Measurements from ENCODE around the gene MYLK.
"Not testable (repeated sequence)": the region's sequence is repeated elsewhere in the genome, so short reads cannot be mapped to it uniquely, and the experiment has no call there.

MYLK gene

DNA sequence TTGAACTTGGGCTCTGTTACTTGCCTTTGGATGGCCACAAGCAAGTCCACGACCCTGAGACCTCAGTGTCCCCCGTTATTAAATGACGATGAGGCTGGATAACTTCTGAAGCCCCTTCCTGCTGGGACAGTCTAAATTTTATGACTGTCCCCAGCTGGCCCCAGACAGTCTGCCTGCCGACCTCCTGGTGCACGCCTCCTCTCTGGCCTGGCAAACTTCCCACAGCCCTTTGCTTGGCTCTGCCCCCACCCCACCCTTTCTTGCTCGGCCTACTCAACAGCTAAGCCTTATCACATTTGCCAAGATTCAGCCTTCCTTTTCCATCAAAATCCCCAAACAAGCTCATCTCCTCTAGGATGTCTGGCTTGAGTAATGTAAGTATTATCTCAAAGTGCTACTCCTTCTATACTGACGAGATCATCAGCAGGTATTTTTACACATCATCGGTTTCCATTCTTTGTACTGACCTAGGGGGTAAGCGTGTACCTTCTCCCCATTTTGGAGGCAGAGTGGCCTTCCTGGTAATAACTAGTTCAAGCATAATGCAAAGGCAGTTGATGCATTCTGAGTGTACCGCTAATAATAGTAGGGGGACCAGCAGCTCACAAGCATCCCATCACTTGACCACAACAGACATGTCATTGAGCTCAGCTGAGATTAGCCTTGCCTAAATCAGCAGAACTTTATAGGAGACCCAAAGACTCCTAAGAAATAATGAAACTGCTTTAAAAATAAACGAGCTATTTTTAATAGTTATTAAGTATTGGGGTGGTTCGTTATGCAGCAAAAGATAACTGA lies 178.4 kb downstream of the MYLK start:
- no peak for DNase-seq (ENCODE audit: extremely low read depth in 1 of 2, low read depth in 1 of 2)

DNA sequence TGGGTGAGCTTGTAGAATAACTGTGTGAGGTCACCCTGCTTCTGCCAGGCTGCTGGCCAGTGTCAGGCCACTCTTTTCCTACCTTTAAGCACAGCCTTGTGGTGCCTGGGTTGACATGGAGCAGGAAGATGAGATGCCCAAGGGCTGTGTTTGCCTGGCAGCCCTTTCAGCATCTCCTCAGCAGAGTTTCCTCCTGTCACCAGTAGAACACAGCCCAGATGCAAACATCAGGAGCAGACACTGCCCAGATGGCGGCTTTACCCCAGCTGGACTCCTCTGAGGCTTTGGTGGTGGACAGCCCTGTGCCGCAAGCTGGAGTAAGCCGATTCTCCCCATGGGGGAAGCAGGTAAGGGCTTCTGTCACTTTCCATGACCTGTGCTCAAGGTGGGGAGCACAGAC lies 180.5 kb downstream of the MYLK start:
- DNase-seq (ENCODE audit: extremely low read depth in 1 of 2, low read depth in 1 of 2): not testable (repeated sequence)

DNA sequence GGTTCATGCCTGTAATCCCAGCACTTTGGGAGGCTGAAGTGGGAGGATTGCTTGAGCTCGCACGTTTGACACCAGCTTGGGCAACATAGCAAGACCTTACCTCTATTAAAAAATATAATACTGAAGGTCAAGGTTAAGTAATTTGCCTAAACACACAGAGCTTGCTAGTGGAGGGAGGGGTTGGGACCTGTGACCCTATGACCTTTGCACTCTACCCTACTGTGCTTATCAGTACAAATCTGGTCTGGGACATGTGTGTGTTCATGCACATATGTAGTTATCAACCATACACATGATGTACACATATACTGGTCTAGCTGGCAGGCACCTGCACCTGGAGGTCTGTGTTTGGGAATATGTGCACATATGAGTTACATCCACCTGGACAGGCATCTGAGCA lies 181.4 kb downstream of the MYLK start:
- no peak for DNase-seq (ENCODE audit: extremely low read depth in 1 of 2, low read depth in 1 of 2)

DNA sequence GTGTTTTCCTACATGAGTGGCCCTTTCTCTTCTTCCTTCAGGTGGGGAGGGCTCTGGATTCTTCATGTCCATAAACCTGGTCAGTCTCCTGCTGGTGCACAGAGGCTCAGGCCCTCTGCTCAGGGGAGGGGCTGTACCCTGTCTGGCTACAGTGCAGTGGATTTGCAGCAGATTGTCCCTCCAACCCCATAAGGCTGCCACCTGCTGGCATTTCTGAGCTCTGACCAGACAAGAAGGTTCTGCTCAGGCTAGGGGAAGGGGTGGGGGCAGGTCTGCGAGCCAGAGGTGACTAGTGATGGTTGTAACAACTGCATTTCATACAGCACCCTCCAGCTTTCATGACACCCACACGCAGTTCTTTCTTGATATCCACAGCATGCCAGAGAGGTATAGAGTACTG lies 182.1 kb downstream of the MYLK start:
- not testable (repeated sequence) for DNase-seq (ENCODE audit: extremely low read depth in 1 of 2, low read depth in 1 of 2)

DNA sequence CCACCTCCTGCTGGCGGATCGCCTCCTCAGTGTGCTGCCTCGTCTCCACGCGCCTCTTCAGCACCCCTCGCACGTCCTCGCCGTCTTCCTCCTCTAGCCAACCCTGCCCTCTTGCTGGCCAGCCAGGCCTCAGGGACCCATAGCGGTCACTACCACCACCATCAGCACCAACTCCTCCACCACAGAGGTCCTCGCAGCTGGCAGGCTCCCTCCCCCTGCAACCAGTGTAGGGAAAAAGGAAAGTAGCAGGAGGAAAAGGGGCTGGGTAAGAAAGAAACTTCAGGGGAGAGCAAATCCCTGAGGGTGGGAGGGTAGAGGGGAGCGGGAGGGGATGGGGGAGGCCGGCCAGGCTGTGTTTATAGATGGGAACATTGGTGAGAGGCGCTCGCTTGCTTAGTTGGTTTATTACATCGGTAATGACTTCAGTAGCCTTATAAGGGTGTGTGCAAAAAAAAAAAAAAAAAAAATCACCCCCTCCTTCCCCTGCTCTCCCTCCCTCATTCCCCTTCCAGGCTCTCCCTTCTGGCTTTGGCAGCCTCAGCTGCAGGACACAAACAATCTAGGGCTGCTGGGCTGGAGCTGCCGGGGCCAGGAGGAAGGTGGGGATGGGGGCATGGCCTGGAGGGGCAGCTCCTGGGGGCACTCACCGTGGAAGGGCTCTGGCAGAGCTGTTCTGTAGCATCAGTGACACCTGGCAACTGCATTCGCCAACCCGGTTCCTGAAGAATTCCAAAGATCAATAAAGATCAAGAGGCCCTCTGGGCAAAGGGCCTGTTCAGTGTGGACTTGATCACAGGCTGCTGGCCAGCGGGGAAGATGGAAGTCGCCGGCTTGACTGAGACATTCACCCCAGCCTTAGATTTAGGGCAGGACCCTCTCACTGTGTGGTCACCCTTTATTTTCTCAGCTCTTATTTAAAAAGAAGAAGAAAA lies 183.1 kb downstream of the MYLK start:
- DNase-seq (ENCODE audit: extremely low read depth in 1 of 2, low read depth in 1 of 2): no peak

DNA sequence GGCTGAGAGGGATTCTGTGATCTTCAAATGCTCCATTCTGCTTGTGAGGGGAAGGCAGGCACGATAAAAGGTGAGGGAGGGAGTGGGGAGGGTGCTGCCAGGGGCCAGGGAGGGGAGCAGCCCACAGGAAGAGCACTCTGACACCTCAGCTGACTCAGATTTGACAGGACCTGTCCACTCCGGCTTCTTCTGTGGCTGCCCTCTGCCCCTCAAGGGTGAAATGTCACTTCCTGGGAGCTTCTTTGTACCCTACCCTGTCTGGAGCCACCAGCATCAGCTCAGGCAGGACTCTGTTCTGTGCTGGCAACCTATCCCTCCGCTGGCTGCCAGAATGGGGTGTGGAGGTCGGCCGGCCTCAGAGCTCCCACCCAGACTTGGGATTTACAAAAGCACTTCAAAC lies 185.3 kb downstream of the MYLK start:
- DNase-seq (ENCODE audit: extremely low read depth in 1 of 2, low read depth in 1 of 2): no peak

DNA sequence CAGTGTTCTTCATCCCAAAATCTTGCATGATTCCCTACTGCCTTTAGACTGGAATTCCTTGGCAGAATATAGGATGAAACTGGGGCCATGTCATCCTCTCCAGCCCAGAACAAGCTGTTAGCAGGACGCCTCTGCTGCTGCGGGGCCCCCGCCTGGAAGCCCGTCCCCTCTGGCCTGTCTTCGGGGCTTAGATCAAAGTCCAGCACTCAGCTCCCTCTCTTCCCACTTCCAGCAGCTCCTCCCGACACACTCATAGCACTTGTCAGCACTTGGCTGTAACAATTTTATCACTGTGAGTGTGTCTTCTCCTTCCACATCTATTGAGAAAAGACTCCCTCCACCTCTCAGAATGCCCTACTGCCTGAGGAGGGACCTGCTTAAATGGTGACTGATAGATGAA lies 187.3 kb downstream of the MYLK start:
- no peak for DNase-seq (ENCODE audit: extremely low read depth in 1 of 2, low read depth in 1 of 2)

DNA sequence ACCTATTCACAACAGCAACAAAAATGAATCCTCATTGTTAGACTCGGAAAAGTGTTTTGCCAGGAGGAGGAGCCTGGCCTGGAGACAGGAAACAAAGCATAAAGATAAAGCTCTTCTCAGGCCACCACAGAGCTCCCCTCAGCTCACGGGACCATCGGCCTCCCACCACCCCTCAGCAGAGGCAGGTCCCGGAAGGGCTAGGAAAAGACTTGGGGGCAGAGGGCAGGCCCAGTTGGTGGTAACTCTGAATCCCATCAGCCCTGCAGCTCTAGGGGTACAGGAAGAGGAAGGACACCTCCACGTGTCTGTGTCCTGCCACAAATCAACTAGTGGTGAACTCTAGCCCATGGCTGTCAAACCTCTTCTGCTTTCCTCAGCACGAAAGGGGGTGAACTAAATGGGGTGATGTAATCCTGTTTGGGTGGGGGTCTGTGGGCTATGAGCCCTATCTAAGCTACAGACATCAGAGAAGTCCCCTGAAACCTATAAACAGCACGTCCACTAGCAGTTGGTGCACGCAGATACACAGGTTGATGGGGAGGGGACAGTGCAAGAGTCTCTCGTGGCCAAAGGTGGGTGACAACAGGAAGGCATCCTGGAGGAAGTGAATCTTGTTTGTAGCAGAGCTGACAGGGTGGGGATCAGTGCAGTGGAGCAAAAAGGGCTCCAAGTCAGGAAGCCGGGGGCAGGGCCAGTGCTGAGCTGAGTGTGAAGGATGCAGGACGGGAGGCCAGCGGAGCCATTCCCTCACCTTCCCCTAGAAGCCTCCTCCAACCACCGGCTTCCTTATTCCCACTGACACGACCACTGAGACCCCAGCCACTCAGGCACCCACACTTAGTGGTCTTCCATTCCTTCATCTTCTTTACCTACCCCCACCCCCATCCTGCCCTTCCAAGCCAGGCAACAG lies 188.1 kb downstream of the MYLK start:
- no peak for DNase-seq (ENCODE audit: extremely low read depth in 1 of 2, low read depth in 1 of 2)

DNA sequence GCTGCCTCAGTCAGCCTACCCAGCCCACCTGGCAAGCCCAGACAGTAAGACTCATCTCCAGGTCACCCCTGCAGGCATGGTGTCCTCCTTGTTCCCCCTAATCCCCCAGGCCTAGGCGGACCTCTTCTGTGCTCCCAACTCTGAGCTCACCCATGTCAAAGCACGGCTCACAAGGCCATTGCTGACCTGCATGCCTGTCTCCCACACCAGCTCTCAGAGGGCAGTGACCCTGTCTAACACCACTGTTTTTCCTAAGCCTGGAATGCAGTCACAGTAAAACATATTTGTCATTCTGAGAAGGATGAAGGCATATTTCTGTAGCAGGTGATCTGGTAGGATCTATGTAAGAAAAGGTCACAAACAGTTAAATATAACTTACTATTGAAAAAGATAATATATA lies 189.0 kb downstream of the MYLK start:
- DNase-seq (ENCODE audit: extremely low read depth in 1 of 2, low read depth in 1 of 2): no peak

DNA sequence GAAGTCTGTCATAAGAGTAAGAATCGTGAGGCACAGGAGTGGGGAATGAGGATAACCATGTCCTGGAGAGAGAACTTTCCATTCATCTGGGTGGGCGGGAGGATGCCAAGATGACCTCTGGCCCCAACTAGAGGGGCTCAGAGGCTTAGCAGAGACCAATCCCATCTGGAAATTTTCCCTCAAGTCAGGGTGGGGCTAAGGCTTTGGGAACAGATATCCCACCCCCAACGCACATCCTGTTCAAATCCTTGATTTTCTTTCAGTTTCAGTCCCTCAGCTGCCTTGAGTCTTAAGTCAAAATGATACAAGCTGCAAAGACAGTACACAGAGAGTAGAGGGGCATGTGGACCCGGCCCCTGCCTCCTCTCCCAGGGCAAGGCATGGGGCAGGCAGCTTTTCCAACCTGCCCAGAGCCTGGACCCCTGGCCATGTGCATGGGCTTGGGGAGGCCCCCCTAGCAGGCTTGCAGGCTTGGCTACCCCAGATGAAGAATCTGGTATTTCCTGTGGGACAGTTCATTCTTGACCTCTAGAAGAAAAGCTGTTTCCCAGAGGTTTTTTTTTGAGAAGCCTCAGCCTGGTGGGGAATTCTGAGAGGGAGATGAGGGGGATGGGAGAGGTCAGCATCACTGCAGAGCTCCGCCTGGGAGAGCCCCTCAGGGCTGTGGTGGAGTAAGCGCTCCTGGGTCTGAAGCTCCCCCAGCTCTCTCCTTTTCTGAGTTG lies 189.6 kb downstream of the MYLK start:
- no peak for DNase-seq (ENCODE audit: extremely low read depth in 1 of 2, low read depth in 1 of 2)

DNA sequence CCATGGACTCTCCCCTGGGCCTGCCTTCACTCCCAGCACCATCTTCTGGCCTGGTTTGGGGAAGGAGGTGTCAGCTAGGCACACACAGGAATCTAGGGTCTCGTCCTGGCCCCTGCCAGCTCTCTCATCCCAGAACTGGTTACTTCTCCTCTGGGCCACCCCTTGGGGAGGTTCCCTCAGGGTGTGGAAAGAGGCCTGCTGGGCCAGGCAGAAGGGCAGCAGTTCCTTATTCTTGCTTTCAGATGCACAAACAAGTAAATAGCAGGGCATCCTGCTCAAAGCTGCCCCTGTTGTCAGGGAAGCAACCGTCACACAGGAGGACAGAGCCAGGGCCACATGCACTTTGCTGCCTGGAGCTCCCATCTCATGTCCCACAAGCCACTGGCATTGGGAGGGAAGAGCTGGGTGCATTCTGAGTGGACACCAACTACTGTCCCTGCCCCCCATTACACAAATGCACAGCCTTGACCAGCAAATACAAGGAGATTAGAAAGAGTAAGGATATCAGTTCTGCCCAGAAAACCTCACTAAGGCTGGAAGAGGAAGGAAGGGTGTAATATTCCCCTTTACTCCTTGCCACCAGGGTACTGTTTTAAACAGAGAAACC lies 190.4 kb downstream of the MYLK start:
- DNase-seq (ENCODE audit: extremely low read depth in 1 of 2, low read depth in 1 of 2): no peak

DNA sequence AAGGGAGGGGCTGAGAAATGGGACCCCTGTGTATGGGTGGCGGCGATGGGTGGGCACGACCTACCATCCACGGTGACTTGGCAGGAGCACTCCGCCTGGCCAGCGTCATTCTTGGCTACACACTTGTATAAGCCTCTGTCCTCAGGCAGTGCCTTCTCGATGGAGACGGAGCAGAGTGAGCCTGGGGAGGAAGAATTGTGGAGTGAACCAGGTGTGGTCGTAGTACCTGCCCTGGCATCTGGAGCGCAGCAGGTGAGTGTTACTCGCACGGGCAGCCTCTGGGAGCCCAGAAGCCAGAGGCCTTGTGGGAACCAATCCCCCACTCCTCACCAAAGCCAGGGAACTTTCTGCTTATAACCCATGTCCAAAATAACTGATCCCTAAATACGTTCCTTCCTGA lies 191.5 kb downstream of the MYLK start:
- DNase-seq (ENCODE audit: extremely low read depth in 1 of 2, low read depth in 1 of 2): no peak

DNA sequence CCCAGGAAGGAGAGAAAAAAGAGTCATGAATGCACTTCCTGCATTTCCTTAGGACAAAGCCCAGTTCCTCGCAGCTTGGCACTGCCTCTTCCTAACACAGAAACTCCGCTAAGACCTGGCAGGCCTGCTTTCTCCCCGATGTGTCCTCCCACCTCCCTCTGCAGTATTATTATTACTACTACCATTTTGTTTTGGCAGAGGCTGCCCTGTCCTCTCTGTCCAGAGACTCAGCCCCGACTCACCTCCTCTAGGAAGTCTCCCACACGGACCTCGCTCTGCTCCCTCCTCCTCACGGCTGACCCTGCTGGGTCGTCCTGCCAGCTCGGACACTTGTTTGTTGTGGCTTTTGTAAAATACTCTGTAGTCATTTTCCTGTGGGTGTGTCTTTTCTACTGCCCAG lies 192.1 kb downstream of the MYLK start:
- DNase-seq (ENCODE audit: extremely low read depth in 1 of 2, low read depth in 1 of 2): no peak

DNA sequence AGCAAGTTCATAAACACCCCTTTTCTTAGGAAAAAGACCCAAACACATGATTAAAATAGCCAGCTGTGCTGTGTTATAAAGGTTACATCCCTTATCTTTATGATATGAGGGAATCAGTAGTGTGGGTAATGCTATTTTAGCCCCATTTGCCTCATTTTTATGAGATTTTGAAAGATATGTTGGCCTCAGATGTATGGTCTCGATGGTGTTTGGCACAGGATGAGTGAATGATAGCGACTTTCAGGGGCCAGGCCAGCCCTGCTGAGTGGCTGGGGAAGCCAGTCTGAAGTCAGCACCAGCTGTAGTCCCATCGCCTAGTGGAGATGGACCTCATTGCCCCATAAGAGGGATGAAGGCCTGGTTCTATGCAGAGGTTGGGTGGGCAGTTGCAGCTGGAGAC lies 194.3 kb downstream of the MYLK start:
- no peak for DNase-seq (ENCODE audit: extremely low read depth in 1 of 2, low read depth in 1 of 2)

DNA sequence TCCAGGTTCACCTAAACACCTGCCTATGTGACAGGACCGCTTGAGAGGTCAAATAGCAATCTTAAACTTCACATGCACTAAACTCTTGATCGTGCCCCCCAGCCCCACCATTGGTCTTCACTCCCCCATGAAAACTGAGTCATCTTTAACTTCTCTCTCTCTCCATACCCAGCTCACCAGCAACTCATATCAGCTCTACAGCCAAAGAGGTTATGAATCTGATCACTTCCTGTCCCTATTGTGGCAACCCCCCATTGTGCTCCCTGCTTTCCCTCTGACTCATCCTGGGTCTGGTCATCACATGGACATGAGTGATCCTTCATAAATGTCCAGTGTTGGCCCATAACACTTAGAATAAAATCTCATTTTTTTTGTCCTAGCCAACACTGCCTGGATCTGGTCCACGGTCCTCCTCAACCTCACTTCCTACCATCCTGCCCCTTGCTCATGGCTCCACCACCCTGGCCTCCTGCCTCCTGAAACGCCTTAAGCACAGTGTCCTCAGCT lies 195.8 kb downstream of the MYLK start:
- DNase-seq (ENCODE audit: extremely low read depth in 1 of 2, low read depth in 1 of 2): no peak

DNA sequence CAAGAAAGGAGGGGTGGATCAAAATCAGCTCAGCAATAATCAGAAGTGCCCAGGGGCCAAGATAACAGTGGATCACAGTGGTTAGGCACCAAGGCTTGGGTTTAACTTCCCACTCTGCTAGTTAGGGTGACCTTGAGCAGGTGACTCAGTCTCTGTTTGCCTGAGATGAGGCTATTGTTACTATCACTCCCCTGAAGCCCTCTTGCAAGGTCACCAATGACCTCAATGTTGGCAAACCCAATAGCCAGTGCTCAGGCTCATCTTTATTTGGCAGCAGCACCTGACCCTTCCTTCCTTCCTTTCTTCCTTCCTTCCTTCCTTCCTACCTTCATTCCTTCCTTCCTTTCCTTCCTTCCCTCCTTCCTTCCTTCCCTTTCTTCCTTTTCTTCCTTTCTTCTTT lies 196.8 kb downstream of the MYLK start:
- DNase-seq (ENCODE audit: extremely low read depth in 1 of 2, low read depth in 1 of 2): no peak

DNA sequence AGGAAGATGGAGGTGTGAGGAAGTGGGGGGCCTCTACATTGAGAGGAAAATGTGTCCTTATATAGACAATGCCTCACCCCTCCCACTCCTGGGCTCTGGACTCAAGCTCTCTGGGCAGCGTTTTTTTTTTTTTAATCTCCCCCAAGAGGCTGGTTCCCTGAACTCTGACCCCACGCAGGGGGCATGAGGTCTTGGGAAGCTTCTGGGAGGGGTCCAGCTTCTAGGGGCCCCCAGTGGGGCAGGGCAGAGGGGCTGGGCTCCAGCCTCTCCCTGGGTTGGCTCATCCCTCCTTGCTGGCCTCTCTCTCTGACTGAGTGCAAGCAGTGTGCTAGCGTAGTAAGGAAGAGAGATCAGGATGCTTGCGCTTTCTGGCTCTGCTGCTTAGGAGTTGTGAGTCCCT lies 197.9 kb downstream of the MYLK start:
- no peak for DNase-seq (ENCODE audit: extremely low read depth in 1 of 2, low read depth in 1 of 2)

DNA sequence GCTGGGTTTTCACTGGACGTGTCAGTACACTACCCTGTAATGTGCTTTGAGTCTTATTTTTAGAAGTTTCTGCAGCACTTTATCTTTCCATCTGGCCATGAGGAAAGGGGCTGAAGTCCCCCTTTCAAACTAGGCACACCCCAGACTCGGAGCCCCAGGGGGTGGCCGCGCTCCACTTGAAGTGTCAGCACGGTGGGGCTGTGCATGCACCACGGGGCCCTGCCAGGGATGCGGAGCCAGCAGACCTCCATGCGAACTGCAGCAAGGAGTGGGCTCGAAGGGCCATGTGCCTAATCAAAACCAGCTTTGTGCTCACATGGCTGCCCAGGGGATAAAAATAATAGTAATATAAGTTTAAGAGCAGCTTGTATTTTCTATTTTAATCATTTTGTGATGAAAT lies 198.4 kb downstream of the MYLK start:
- DNase-seq (ENCODE audit: extremely low read depth in 1 of 2, low read depth in 1 of 2): no peak

DNA sequence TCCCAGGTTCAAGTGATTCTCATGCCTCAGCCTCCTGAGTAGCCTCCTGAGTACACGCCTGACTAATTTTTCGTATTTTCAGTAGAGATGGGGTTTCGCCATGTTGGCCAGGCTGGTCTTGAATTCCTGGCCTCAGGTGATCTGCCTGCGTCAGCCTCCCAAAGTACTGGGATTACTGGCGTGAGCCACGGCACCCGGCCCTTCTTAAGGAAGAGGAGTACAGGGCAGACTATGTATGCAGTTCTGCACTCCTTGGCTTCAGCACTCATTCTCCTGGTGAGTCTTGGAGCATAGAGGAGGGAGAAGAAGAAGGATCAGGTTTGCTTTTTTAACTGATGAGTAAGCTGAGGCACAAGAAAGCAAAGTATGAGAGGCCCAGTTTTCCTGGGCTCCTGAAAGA lies 199.5 kb downstream of the MYLK start:
- no peak for DNase-seq (ENCODE audit: extremely low read depth in 1 of 2, low read depth in 1 of 2)

DNA sequence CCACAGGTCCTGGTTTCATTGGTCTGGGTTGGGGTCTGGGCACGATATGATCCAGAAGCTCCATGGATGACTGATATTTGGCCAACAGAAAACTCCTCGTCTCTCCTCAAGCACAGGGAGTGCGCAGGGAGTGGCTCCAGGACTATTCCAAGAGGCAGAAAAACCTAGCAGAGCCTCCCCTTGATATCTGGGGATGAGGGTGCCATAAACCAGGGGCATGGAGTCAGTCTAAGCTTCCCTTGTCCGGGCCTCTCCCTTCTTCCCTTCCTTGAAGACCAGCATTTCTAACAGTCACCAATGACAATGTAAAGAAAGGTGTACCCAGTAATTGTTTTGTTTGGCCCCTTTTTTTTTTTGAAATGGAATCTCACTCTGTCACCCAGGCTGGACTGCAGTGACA lies 199.9 kb downstream of the MYLK start:
- DNase-seq (ENCODE audit: extremely low read depth in 1 of 2, low read depth in 1 of 2): no peak

Measured in activated CD8-positive, alpha-beta memory T cell treated with anti-CD3 and anti-CD28 coated beads for 1 hour (primary cell).